Stimulated activated CD8-positive, alpha-beta memory T cell treated with anti-CD3 and anti-CD28 coated beads, Interleukin-15, amount 100 ng/mL, for 24 hours (primary cell): ENCODE results near the gene AMHR2.
"Not testable (repeated sequence)": the region's sequence is repeated elsewhere in the genome, so short reads cannot be mapped to it uniquely, and the experiment has no call there.

Source experiments
- DNase-seq: peaks from one replicate; pipeline ENCODE4 v3.0.0-alpha.2; 2020; ENCODE audit warnings: low read depth

The AMHR2 gene

GRCh38 chr12:53423597-53423996 is at the start of gene AMHR2:
AMHR2 (plus strand) TSS chr12:53423855; CDS start chr12:53423935, 80 bp downstream.
- no peak for DNase-seq

GRCh38 chr12:53374277-53374676 is 49.4 kb upstream of the AMHR2 start:
- DNase-seq: not testable (repeated sequence)

- no peak for DNase-seq
These were observed 46.9 kb upstream of the AMHR2 start for GRCh38 chr12:53376747-53377146.

GRCh38 chr12:53378222-53378621 is 45.4 kb upstream of the AMHR2 start:
- DNase-seq: no peak

GRCh38 chr12:53378724-53379388 is 44.8 kb upstream of the AMHR2 start:
- no peak for DNase-seq

- DNase-seq: peak; percentile 60
These were observed 44.1 kb upstream of the AMHR2 start for GRCh38 chr12:53379389-53380103.

GRCh38 chr12:53380104-53380793 is 43.4 kb upstream of the AMHR2 start, which contains the start of gene SP1:
SP1 (plus strand) TSS chr12:53380176; CDS start chr12:53380292, 116 bp downstream.
- peak; percentile 94 for DNase-seq

- no peak for DNase-seq
These were observed 42.6 kb upstream of the AMHR2 start for GRCh38 chr12:53380794-53381730.

GRCh38 chr12:53381731-53382630 is 41.7 kb upstream of the AMHR2 start:
- DNase-seq: no peak

GRCh38 chr12:53383258-53383657 is 40.4 kb upstream of the AMHR2 start:
- DNase-seq: no peak

GRCh38 chr12:53386381-53386780 is 37.3 kb upstream of the AMHR2 start:
- not testable (repeated sequence) for DNase-seq

GRCh38 chr12:53388932-53389331 is 34.7 kb upstream of the AMHR2 start:
- no peak for DNase-seq

- no peak for DNase-seq
These were observed 34.0 kb upstream of the AMHR2 start for GRCh38 chr12:53389702-53390101.

- no peak for DNase-seq
These were observed 31.9 kb upstream of the AMHR2 start for GRCh38 chr12:53391724-53392123.

- no peak for DNase-seq
These were observed 23.8 kb upstream of the AMHR2 start for GRCh38 chr12:53399896-53400295.

GRCh38 chr12:53402351-53402750 is 21.3 kb upstream of the AMHR2 start:
- not testable (repeated sequence) for DNase-seq

GRCh38 chr12:53402871-53403270 is 20.8 kb upstream of the AMHR2 start:
- no peak for DNase-seq

- no peak for DNase-seq
These were observed 12.7 kb upstream of the AMHR2 start for GRCh38 chr12:53410951-53411350.

GRCh38 chr12:53413485-53414204 is 10.0 kb upstream of the AMHR2 start:
- DNase-seq: no peak
